Epithelial cell of esophagus (primary cell): ENCODE data around the gene ANGPTL8.
A peak's percentile ranks its signal among the peaks of the same experiment; 100 is the strongest.

Experiments
- DNase-seq: peaks from one replicate; pipeline ENCODE4 v3.0.0; 2010; ENCODE audit warnings: low read depth
- H3K4me3 ChIP-seq: 2 replicates; pipeline ENCODE4 v1.5.1; 2011; ENCODE audit warnings: mild to moderate bottlenecking, low read length, control low read depth
- CTCF ChIP-seq: IDR thresholded peaks from 2 replicates; pipeline ENCODE4 v1.5.1; 2011; ENCODE audit warnings: low read depth, mild to moderate bottlenecking, low read length, control low read depth, inconsistent platforms; ENCODE audit not compliant: insufficient read depth; ENCODE audit errors: missing control alignments

The ANGPTL8 gene

GRCh38 chr19:11251650-11252314 lies 12.4 kb downstream of the ANGPTL8 start:
- no peak for DNase-seq
- H3K4me3 ChIP-seq = no peak overlapping the region
- no peak for TF ChIP-seq CTCF

- no peak overlapping the region for H3K4me3 ChIP-seq
- no peak for DNase-seq
- TF ChIP-seq CTCF = no peak
These were observed 13.4 kb downstream of the ANGPTL8 start for GRCh38 chr19:11252665-11253355.

GRCh38 chr19:11254666-11255065 lies 15.2 kb downstream of the ANGPTL8 start:
- no peak for DNase-seq
- peak; percentile 31 for TF ChIP-seq CTCF
- H3K4me3 ChIP-seq = no peak overlapping the region

- no peak for DNase-seq
- no peak for TF ChIP-seq CTCF
These were observed 16.8 kb downstream of the ANGPTL8 start for GRCh38 chr19:11256189-11256588.

GRCh38 chr19:11257846-11258380 lies 18.5 kb downstream of the ANGPTL8 start:
- no peak for TF ChIP-seq CTCF
- H3K4me3 ChIP-seq = no peak overlapping the region

More at GRCh38 chr19:11256189-11256588, 16.8 kb downstream of the ANGPTL8 start:
- H3K4me3 ChIP-seq = no peak overlapping the region

GRCh38 chr19:11260996-11261395 lies 21.6 kb downstream of the ANGPTL8 start:
- no peak for DNase-seq
- TF ChIP-seq CTCF = no peak
- peak overlapping the region; percentile 71 for H3K4me3 ChIP-seq

More at GRCh38 chr19:11257846-11258380, 18.5 kb downstream of the ANGPTL8 start:
- DNase-seq = peak; percentile 63
